Tibial nerve (tissue), 3 donors: Measurements from ENCODE around the gene NRCAM.

Experiments
- CTCF ChIP-seq, 5 experiments: fragments of 200-600 bp in 3 of 5; fragments of 450-650 bp in 2 of 5; sonication (generic) in 3 of 5; IDR thresholded peaks; one replicate each; pipeline ENCODE4 v1.5.1; 2016 to 2019; ENCODE audit warnings: antibody characterized with exemption in 5 of 5, mild to moderate bottlenecking in 3 of 5, moderate library complexity in 2 of 5
- POLR2A ChIP-seq, 2 donors: fragments of 450-650 bp; IDR thresholded peaks; one replicate each; pipeline ENCODE4 v1.6.1; 2017; ENCODE audit warnings: antibody characterized with exemption in 2 of 2, mild to moderate bottlenecking in 2 of 2, moderate library complexity in 2 of 2

GRCh38 chr7:108367314-108367713, 88.9 kb downstream of the NRCAM start:
- TF ChIP-seq CTCF (IDR thresholded peaks at IDR 0.05) (no peak), POLR2A (IDR thresholded peaks at IDR 0.05) (no peak)
